HG03175 (cell line): ENCODE results near the gene CAMK1D.

Source experiments
- ATAC-seq: cut with Tn5 transposase; IDR thresholded peaks from one replicate; pipeline ENCODE4 v1.9.1; 2021; ENCODE audit warnings: mild to moderate bottlenecking, moderate library complexity; ENCODE audit not compliant: unreplicated experiment

CAMK1D gene

DNA sequence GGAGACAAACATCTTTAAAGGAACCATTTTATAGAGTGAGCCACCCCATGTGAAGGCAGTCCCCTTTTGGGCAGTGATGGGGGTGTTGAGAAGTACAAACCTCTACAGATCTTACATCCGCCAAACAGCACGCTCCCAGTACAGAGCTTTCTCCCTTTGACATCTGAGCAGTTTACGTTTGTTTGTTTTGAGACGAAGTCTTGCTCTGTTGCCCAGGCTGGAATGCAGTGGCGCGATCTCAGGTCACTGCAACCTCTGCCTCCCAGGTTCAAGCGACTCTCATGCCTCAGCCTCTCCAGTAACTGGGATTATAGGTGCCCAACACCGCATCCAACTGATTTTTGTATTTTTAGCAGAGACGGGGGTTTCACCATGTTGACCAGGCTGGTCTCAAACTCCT, 523.2 kb downstream of the CAMK1D start:
- ATAC-seq: no peak

GRCh38 chr10:12873172-12873571, 523.8 kb downstream of the CAMK1D start:
- no peak for ATAC-seq

- ATAC-seq: no peak
Measured at GRCh38 chr10:12874501-12874900, 525.2 kb downstream of the CAMK1D start.

- no peak for ATAC-seq
Measured at GRCh38 chr10:12875100-12875499, 525.8 kb downstream of the CAMK1D start.

DNA sequence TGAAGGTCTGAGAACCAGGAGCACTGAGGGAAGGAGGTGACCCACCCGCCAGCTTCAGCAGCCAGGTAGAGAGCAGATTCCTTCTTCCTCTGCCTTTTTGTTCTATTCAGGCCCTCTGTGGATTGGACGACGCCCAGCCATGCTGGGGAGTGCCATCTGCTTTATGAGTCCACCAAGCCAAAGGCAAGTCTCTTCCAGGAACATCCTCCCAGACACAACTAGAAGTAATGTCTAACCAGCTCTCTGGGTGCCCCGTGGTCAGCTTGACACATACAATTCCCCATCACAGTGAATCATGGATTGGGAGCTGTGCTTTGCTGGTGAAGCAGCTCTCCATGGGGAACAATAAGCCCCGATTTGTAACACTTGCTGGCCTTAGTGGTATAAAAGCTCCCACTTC, 526.9 kb downstream of the CAMK1D start:
- ATAC-seq: no peak

GRCh38 chr10:12877150-12877549, 527.8 kb downstream of the CAMK1D start:
- ATAC-seq: no peak

GRCh38 chr10:12880423-12880822, 531.1 kb downstream of the CAMK1D start:
- ATAC-seq: no peak

- ATAC-seq: no peak
Measured at GRCh38 chr10:12884851-12885250, 535.5 kb downstream of the CAMK1D start.
